ENCODE measurements around the gene WIZ. TPM values are rescaled to one million over a fixed set of nuclear protein-coding genes. Genes with fewer than 3 reads are reported as not detected.

Gene WIZ
- total and polyA plus RNA-seq, 9 of the 15 experiments (the other 6 are each of a cell fraction or from before 2014, with no cell fraction given): 0.06 to 37.5 (median 4.8) TPM

DNA sequence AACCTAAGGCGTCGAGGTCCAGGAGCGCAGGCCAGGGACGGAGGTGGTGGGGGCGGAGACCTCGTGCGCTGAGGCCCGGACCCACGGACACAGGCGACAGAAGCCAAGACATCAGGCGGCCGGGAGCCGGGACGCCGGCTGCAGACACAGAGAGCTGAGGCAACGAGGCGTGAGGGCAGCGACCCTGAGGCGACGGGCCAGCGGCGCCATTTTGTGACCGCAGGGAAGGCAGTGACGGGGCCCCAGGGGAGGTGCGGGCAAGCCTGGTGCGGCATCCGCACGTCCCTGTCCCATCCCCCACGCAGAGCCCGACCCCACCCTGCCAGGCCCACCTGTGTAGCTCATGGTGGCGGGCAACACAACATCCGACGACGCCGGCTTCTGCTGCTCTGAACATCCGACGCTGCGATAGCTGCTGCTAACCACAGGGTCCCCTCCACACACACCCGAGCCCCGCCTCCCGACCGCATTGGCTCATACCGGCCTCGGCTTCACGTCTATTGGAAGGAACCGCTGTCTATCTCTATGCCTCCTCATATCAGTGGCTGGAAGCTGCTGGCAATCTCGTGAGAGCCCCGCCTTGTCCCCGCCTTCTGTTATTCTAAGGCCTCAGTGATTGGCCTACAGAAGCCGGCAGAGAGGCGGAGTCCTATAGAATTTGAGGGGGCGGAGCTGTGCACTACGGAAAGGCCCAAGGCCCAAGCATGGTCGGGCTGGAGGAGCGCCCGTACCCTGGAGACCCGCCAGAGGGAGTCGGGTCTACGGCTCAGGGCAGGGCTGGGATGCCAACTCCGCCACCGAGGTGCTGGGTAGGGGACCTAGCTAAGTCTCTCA is 31.0 kb downstream of the WIZ start, which contains the start of gene AKAP8L (continued):
- TF ChIP-seq, protein P1, sequence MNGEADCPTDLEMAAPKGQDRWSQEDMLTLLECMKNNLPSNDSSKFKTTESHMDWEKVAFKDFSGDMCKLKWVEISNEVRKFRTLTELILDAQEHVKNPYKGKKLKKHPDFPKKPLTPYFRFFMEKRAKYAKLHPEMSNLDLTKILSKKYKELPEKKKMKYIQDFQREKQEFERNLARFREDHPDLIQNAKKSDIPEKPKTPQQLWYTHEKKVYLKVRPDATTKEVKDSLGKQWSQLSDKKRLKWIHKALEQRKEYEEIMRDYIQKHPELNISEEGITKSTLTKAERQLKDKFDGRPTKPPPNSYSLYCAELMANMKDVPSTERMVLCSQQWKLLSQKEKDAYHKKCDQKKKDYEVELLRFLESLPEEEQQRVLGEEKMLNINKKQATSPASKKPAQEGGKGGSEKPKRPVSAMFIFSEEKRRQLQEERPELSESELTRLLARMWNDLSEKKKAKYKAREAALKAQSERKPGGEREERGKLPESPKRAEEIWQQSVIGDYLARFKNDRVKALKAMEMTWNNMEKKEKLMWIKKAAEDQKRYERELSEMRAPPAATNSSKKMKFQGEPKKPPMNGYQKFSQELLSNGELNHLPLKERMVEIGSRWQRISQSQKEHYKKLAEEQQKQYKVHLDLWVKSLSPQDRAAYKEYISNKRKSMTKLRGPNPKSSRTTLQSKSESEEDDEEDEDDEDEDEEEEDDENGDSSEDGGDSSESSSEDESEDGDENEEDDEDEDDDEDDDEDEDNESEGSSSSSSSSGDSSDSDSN (IDR thresholded peaks at IDR 0.05; ENCODE audit: borderline replicate concordance in 1 of 2, low read depth in 2 of 2, low read length in 2 of 2): no peak
- no peak for TF ChIP-seq KLF6 (CRISPR knock-in tag; IDR thresholded peaks at IDR 0.05; ENCODE audit: borderline replicate concordance)
- TF ChIP-seq ZNF561 (CRISPR knock-in tag; conservative IDR thresholded peaks at IDR 0.05): 0 out of 2 replicates have a peak, but pooled peaks have one; percentile 18
- TF ChIP-seq, protein P2, sequence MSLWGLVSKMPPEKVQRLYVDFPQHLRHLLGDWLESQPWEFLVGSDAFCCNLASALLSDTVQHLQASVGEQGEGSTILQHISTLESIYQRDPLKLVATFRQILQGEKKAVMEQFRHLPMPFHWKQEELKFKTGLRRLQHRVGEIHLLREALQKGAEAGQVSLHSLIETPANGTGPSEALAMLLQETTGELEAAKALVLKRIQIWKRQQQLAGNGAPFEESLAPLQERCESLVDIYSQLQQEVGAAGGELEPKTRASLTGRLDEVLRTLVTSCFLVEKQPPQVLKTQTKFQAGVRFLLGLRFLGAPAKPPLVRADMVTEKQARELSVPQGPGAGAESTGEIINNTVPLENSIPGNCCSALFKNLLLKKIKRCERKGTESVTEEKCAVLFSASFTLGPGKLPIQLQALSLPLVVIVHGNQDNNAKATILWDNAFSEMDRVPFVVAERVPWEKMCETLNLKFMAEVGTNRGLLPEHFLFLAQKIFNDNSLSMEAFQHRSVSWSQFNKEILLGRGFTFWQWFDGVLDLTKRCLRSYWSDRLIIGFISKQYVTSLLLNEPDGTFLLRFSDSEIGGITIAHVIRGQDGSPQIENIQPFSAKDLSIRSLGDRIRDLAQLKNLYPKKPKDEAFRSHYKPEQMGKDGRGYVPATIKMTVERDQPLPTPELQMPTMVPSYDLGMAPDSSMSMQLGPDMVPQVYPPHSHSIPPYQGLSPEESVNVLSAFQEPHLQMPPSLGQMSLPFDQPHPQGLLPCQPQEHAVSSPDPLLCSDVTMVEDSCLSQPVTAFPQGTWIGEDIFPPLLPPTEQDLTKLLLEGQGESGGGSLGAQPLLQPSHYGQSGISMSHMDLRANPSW (CRISPR knock-in tag; IDR thresholded peaks at IDR 0.05): no peak
- TF ChIP-seq MAZ (CRISPR knock-in tag; conservative IDR thresholded peaks at IDR 0.05 in 1 of 2, IDR thresholded peaks at IDR 0.05 in 1 of 2): peak in 1 of 2 experiments; percentile 76
- TF ChIP-seq SMAD3 (CRISPR knock-in tag; conservative IDR thresholded peaks at IDR 0.05): no peak
- TF ChIP-seq, protein P3, sequence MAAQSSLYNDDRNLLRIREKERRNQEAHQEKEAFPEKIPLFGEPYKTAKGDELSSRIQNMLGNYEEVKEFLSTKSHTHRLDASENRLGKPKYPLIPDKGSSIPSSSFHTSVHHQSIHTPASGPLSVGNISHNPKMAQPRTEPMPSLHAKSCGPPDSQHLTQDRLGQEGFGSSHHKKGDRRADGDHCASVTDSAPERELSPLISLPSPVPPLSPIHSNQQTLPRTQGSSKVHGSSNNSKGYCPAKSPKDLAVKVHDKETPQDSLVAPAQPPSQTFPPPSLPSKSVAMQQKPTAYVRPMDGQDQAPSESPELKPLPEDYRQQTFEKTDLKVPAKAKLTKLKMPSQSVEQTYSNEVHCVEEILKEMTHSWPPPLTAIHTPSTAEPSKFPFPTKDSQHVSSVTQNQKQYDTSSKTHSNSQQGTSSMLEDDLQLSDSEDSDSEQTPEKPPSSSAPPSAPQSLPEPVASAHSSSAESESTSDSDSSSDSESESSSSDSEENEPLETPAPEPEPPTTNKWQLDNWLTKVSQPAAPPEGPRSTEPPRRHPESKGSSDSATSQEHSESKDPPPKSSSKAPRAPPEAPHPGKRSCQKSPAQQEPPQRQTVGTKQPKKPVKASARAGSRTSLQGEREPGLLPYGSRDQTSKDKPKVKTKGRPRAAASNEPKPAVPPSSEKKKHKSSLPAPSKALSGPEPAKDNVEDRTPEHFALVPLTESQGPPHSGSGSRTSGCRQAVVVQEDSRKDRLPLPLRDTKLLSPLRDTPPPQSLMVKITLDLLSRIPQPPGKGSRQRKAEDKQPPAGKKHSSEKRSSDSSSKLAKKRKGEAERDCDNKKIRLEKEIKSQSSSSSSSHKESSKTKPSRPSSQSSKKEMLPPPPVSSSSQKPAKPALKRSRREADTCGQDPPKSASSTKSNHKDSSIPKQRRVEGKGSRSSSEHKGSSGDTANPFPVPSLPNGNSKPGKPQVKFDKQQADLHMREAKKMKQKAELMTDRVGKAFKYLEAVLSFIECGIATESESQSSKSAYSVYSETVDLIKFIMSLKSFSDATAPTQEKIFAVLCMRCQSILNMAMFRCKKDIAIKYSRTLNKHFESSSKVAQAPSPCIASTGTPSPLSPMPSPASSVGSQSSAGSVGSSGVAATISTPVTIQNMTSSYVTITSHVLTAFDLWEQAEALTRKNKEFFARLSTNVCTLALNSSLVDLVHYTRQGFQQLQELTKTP (IDR thresholded peaks at IDR 0.05; ENCODE audit: low read depth in 1 of 2, partially characterized antibody in 2 of 2): no peak
- TF ChIP-seq U2AF1 (optimal IDR thresholded peaks at IDR 0.05; ENCODE audit: low read depth, low read length): no peak
- TF ChIP-seq, protein P4, sequence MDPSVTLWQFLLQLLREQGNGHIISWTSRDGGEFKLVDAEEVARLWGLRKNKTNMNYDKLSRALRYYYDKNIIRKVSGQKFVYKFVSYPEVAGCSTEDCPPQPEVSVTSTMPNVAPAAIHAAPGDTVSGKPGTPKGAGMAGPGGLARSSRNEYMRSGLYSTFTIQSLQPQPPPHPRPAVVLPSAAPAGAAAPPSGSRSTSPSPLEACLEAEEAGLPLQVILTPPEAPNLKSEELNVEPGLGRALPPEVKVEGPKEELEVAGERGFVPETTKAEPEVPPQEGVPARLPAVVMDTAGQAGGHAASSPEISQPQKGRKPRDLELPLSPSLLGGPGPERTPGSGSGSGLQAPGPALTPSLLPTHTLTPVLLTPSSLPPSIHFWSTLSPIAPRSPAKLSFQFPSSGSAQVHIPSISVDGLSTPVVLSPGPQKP (CRISPR knock-in tag; IDR thresholded peaks at IDR 0.05): no peak
- no peak for TF ChIP-seq HSF4 (CRISPR knock-in tag; IDR thresholded peaks at IDR 0.05; ENCODE audit: borderline replicate concordance)
- TF ChIP-seq, protein P5, sequence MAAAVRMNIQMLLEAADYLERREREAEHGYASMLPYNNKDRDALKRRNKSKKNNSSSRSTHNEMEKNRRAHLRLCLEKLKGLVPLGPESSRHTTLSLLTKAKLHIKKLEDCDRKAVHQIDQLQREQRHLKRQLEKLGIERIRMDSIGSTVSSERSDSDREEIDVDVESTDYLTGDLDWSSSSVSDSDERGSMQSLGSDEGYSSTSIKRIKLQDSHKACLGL (CRISPR knock-in tag; IDR thresholded peaks at IDR 0.05; ENCODE audit: borderline replicate concordance, poor library complexity, severe bottlenecking): no peak
- TF ChIP-seq POLR2B (IDR thresholded peaks at IDR 0.05; ENCODE audit: low read depth, partially characterized antibody): peak; percentile 91
- TF ChIP-seq CREM (IDR thresholded peaks at IDR 0.05; ENCODE audit: low read depth): peak; percentile 70; the same call in 1 of the 2 replicates
- TF ChIP-seq ETS2 (tag; IDR thresholded peaks at IDR 0.05; ENCODE audit: borderline replicate concordance, poor library complexity, severe bottlenecking): no peak

Data from K562 (cell line).